ENCODE results near the gene NSRP1. TPM values are rescaled to one million over a fixed set of nuclear protein-coding genes. Genes with fewer than 3 reads are reported as not detected.

The NSRP1 gene
- total RNA-seq, 1 donor from 2014 or later, result 44.2 TPM

GRCh38 chr17:30103921-30104320, 12.7 kb upstream of the NSRP1 start:
- CTCF ChIA-PET, result interaction anchor here (0.8 to 5.2 kb wide), 22 partner anchors 9 to 722 kb away, joined by 3 to 172 read pairs (median 6); partner anchors contain the start of genes NSRP1 and TMIGD1
- peaks cover 5% of the 10 kb centered on the region for H3K27me3 Mint-ChIP-seq
- no peak for TF ChIP-seq CTCF (IDR thresholded peaks at IDR 0.05)
- H3K9me3 Mint-ChIP-seq, result no peaks in the 10 kb centered on the region
- intact Hi-C loops (cut with micrococcal nuclease), result loop anchor here (1.0 to 10.0 kb wide), 5 partner anchors 21 to 371 kb away; partner anchors contain the start of genes GOSR1 and SLC6A4
- peaks cover 10% of the 10 kb centered on the region for H3K4me1 Mint-ChIP-seq
- H3K4me3 Mint-ChIP-seq, result no peak overlapping the region
- POLR2A ChIA-PET, result interaction anchor here (0.6 to 1.3 kb wide), 4 partner anchors 11 to 743 kb away, joined by 3 to 6 read pairs (median 4); partner anchors contain the start of gene NSRP1
- no peak for DNase-seq
- no peaks in the 10 kb centered on the region for H3K36me3 Mint-ChIP-seq (ENCODE audit: low read depth)
- no peak overlapping the region for H3K27ac Mint-ChIP-seq
- ATAC-seq (ENCODE audit: low read depth), result no peak

GRCh38 chr17:30104575-30105339, 11.9 kb upstream of the NSRP1 start:
- H3K27me3 Mint-ChIP-seq, result peaks cover 5% of the 10 kb centered on the region
- intact Hi-C loops (cut with micrococcal nuclease), result loop anchor here (1.0 to 10.0 kb wide), 5 partner anchors 21 to 370 kb away; partner anchors contain the start of genes GOSR1 and SLC6A4
- ChIA-PET POLR2A (interaction anchor here (0.6 to 1.3 kb wide), 6 partner anchors 10 to 742 kb away, joined by 3 to 7 read pairs (median 5); partner anchors contain the start of gene NSRP1), CTCF (interaction anchor here (0.6 to 5.2 kb wide), 32 partner anchors 9 to 1342 kb away, joined by 3 to 172 read pairs (median 4); partner anchors contain the start of genes BLMH, NSRP1, SLC6A4 and TMIGD1)
- H3K4me1 Mint-ChIP-seq, result peaks cover 10% of the 10 kb centered on the region
- ATAC-seq (ENCODE audit: low read depth) (peak; percentile 95), DNase-seq (peak; percentile 37)
- H3K27ac Mint-ChIP-seq, result peak overlapping the region; percentile 37
- H3K36me3 Mint-ChIP-seq (ENCODE audit: low read depth), result no peaks in the 10 kb centered on the region
- H3K4me3 Mint-ChIP-seq, result peak overlapping the region; percentile 86
- TF ChIP-seq CTCF (IDR thresholded peaks at IDR 0.05), result peak; percentile 65
- H3K9me3 Mint-ChIP-seq, result no peaks in the 10 kb centered on the region

- ChIA-PET POLR2A (no interaction called here), CTCF (interaction anchor here (1.9 to 3.2 kb wide), 3 partner anchors 8 to 224 kb away, joined by 7 to 12 read pairs (median 10); no protein-coding TSS in a partner anchor)
- H3K36me3 Mint-ChIP-seq (ENCODE audit: low read depth), result peaks cover 10% of the 10 kb centered on the region
- H3K9me3 Mint-ChIP-seq, result no peaks in the 10 kb centered on the region
- TF ChIP-seq CTCF (IDR thresholded peaks at IDR 0.05), result no peak
- H3K4me3 Mint-ChIP-seq, result no peak overlapping the region
- no peak overlapping the region for H3K27ac Mint-ChIP-seq
- H3K4me1 Mint-ChIP-seq, result peaks cover 16% of the 10 kb centered on the region
- H3K27me3 Mint-ChIP-seq, result peaks cover 2% of the 10 kb centered on the region
- ATAC-seq (ENCODE audit: low read depth) (no peak), DNase-seq (no peak)
- intact Hi-C loops (cut with micrococcal nuclease), result no loop called here
Observed at GRCh38 chr17:30112794-30113193, 3.8 kb upstream of the NSRP1 start.

GRCh38 chr17:30113213-30113612, 3.4 kb upstream of the NSRP1 start:
- POLR2A ChIA-PET, result no interaction called here

More at GRCh38 chr17:30113213-30113612, 3.4 kb upstream of the NSRP1 start:
- ATAC-seq (ENCODE audit: low read depth) (no peak), DNase-seq (no peak)
- intact Hi-C loops (cut with micrococcal nuclease), result no loop called here
- H3K36me3 Mint-ChIP-seq (ENCODE audit: low read depth), result peaks cover 13% of the 10 kb centered on the region
- H3K4me3 Mint-ChIP-seq, result no peak overlapping the region
- TF ChIP-seq CTCF (IDR thresholded peaks at IDR 0.05), result no peak
- peaks cover 2% of the 10 kb centered on the region for H3K27me3 Mint-ChIP-seq
- CTCF ChIA-PET, result interaction anchor here (1.9 to 3.2 kb wide), 3 partner anchors 9 to 223 kb away, joined by 7 to 12 read pairs (median 10); no protein-coding TSS in a partner anchor
- peaks cover 20% of the 10 kb centered on the region for H3K4me1 Mint-ChIP-seq
- H3K27ac Mint-ChIP-seq, result no peak overlapping the region
- no peaks in the 10 kb centered on the region for H3K9me3 Mint-ChIP-seq
